Stomach (tissue), 9 donors: ENCODE data around the gene CDC42SE2. TPM values are rescaled to one million over a fixed set of nuclear protein-coding genes. Genes with fewer than 3 reads are reported as not detected.
A peak's percentile ranks its signal among the peaks of the same experiment; 100 is the strongest.
"Not testable (repeated sequence)": the region's sequence is repeated elsewhere in the genome, so short reads cannot be mapped to it uniquely, and the experiment has no call there.

Experiments used
- DNase-seq, 2 donors: peaks; one replicate each; pipeline versions ENCODE4 v3.0.0 to v3.0.0-alpha.2; 2013 to 2019
- H3K27ac ChIP-seq, 5 donors: fragments of 200-600 bp in 4 of 5; sonication (generic) in 4 of 5; one replicate each; pipeline ENCODE4 v1.5.1; 2013 to 2019; ENCODE audit warnings: mild to moderate bottlenecking in 1 of 5, moderate library complexity in 1 of 5
- H3K27me3 ChIP-seq, 3 donors: fragments of 200-600 bp; sonication (generic); one replicate each; pipeline ENCODE4 v1.5.1; 2017 to 2019; ENCODE audit warnings: mixed run types in 1 of 3
- H3K36me3 ChIP-seq, 4 donors: fragments of 200-600 bp; sonication (generic); 1 replicate in 3 of 4; 2 replicates in 1 of 4; pipeline ENCODE4 v1.5.1; 2016 to 2019
- H3K4me1 ChIP-seq, 4 donors: fragments of 200-600 bp; sonication (generic); one replicate each; pipeline ENCODE4 v1.5.1; 2016 to 2019
- H3K4me3 ChIP-seq, 4 donors: fragments of 200-600 bp; sonication (generic) in 3 of 4; one replicate each; pipeline ENCODE4 v1.5.1; 2016 to 2019; ENCODE audit warnings: mild to moderate bottlenecking in 1 of 4
- H3K9me3 ChIP-seq, 4 donors: fragments of 200-600 bp; sonication (generic); one replicate each; pipeline ENCODE4 v1.5.1; 2016 to 2019
- EP300 ChIP-seq: sonication (generic); formaldehyde crosslinking; IDR thresholded peaks from one replicate; pipeline ENCODE4 v1.6.1; 2017; ENCODE audit warnings: antibody characterized with exemption
- POLR2A ChIP-seq, 4 donors: fragments of 450-650 bp; IDR thresholded peaks; one replicate each; pipeline ENCODE4 v1.6.1; 2016; ENCODE audit warnings: antibody characterized with exemption in 4 of 4, control low read depth in 2 of 4, mild to moderate bottlenecking in 1 of 4, moderate library complexity in 1 of 4
- POLR2AphosphoS5 ChIP-seq, 3 donors: sonication (generic); formaldehyde crosslinking; IDR thresholded peaks; one replicate each; pipeline ENCODE4 v1.6.1; 2016; ENCODE audit warnings: antibody characterized with exemption in 3 of 3
- WGBS, 5 donors: extraction: QIAGEN DNeasy Blood & Tissue Kit in 3 of 5; methylation state at CpG; one replicate each; pipeline versions ENCODE4 v1.1.5 to v1.1.7; 2013 to 2018; 5-methylcytosine and 5-hydroxymethylcytosine counted together
- intact Hi-C: fragments of 100-400 bp; cut with DNase I; formaldehyde crosslinking; loops from one replicate; pipeline ENCODE4 v1.15.1; 2023; ENCODE audit warnings: low total_unique reads
- polyA plus RNA-seq, 3 donors: library from polyadenylated mRNA; stranded (reverse); fragments of 200-250 nt; gene quantifications; one replicate each; pipeline ENCODE4 v1.2.3, GENCODE V29; 2013
- total RNA-seq, 5 donors: library from RNA; depleted of rRNA; stranded (reverse); fragments of >200 nt; gene quantifications; one replicate each; pipeline versions ENCODE4 v1.1.0 to v1.2.3, GENCODE V29; 2014 to 2016
- TF ChIP-seq, protein P1 (sequence below), 7 experiments: fragments of 450-650 bp in 4 of 7; fragments of 200-600 bp in 3 of 7; sonication (generic) in 3 of 7; IDR thresholded peaks; one replicate each; pipeline ENCODE4 v1.5.1; 2016 to 2019; ENCODE audit warnings: antibody characterized with exemption in 7 of 7, control low read depth in 2 of 7, mild to moderate bottlenecking in 1 of 7
- donor health status: healthy with polysubstance abuse.
- donor health status: Bipolar disorder and iron deficiency.
- donor health status: healthy.

The CDC42SE2 gene
- total and polyA plus RNA-seq, 8 donors = 11.0 to 87.9 (median 20.6) TPM

DNA sequence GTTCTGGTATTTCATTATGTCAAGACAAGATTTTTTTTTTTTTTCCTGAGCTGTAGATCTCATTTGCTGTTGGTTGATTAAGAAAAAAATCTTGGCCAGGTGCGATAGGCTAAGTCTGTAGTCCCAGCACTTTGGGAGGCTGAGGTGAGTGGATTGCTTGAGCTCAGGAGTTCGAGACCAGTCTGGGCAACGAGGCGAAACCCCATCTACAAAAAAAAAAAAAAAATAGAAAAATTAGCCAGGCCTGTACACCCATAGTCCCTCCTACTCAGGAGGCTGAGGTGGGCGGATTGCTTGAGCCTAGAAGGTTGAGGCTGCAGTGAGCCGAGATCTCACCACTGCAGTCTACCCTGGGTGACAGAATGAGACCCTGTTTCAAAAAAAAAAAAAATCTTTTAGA is 12.2 kb downstream of the CDC42SE2 start:
- Histone ChIP-seq H3K27me3 (no peaks in the 10 kb centered on the region), H3K27ac (no peak overlapping the region), H3K36me3 (no peaks in the 10 kb centered on the region), H3K4me3 (no peak overlapping the region), H3K9me3 (no peaks in the 10 kb centered on the region), H3K4me1 (peaks cover 4 to 71% (median 29%) of the 10 kb centered on the region in 4 donors)
- no peak for DNase-seq
- WGBS, 5 donors = 72 to 85% (median 81%) methylated on average over 6 of the region's 6 CpGs
- intact Hi-C loops = no loop called here
- TF ChIP-seq POLR2AphosphoS5 (IDR thresholded peaks at IDR 0.05) (no peak), POLR2A (IDR thresholded peaks at IDR 0.05) (no peak), EP300 (no peak)
- TF ChIP-seq, protein P1, sequence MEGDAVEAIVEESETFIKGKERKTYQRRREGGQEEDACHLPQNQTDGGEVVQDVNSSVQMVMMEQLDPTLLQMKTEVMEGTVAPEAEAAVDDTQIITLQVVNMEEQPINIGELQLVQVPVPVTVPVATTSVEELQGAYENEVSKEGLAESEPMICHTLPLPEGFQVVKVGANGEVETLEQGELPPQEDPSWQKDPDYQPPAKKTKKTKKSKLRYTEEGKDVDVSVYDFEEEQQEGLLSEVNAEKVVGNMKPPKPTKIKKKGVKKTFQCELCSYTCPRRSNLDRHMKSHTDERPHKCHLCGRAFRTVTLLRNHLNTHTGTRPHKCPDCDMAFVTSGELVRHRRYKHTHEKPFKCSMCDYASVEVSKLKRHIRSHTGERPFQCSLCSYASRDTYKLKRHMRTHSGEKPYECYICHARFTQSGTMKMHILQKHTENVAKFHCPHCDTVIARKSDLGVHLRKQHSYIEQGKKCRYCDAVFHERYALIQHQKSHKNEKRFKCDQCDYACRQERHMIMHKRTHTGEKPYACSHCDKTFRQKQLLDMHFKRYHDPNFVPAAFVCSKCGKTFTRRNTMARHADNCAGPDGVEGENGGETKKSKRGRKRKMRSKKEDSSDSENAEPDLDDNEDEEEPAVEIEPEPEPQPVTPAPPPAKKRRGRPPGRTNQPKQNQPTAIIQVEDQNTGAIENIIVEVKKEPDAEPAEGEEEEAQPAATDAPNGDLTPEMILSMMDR (IDR thresholded peaks at IDR 0.05) = no peak

DNA sequence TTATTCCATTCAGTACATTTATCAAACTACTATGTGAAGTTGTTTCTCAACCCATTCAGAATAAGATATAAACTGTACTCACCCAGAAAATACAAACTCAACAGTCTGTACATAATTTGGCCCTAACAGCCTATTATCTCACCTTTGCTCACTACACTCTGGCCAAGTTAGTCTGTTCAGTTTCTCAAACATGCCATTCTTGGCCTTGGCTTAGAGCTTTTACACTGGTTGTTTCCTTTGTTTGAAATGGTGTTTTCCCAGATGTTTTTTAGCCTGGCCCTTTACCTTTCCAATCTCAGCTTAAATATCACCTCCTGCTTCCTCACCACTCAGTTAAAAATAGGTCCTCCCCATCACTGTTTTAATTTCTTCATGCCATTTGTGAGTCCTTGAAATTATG is 13.6 kb downstream of the CDC42SE2 start:
- intact Hi-C loops = no loop called here
- no peaks in the 10 kb centered on the region for H3K36me3 ChIP-seq
- peak overlapping the region in 1 of 5 donors; percentile 50 for H3K27ac ChIP-seq
- DNase-seq = no peak
- H3K27me3 ChIP-seq = no peaks in the 10 kb centered on the region
- peaks cover 4 to 66% (median 31%) of the 10 kb centered on the region in 4 donors for H3K4me1 ChIP-seq
- TF ChIP-seq EP300 (no peak), POLR2AphosphoS5 (IDR thresholded peaks at IDR 0.05) (no peak), POLR2A (IDR thresholded peaks at IDR 0.05) (no peak)
- TF ChIP-seq, protein P1 (IDR thresholded peaks at IDR 0.05) = no peak
- no peaks in the 10 kb centered on the region for H3K9me3 ChIP-seq
- no peak overlapping the region for H3K4me3 ChIP-seq

DNA sequence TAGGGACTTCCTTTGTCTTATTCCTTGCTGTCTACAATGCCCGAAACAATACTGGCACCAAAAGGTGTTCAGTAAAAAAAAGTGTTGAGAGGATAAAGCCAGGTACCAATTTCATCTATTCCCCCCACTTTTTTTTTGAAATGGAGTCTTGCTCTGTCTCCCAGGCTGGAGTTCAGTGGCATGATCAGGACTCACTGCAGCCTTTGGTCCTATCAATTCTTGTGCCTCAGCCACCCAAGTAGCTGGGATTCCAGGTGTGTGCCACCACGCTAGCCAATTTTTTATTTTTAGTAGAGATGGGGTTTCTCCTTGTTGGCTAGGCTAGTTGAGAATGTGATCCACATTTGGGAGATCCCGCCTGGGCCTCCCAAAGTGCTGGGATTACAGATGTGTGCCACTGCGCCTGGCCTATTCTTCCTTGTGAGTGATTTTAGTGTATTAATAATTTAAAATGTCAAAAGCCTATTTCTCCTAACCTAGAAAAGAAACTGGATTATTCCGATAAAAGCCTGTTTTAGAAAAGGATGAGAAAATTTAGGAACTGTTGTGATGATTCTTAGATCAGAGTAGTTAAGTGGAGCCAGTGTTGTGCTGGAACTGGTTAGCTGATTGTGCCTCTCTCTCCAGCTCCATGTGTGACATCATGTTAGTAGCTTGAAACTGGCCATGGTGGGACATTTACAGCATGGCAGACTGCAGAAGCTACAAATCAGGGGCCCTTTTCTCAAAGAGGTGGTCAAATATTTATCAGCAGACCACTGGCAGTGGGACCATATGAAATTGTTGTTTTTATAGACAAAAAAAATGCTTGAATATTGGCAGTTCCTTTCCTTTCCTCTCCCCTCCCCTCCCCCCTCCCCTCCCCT is 14.3 kb downstream of the CDC42SE2 start:
- Histone ChIP-seq H3K27ac (peak overlapping the region in 2 of 5 donors; percentile 24 to 50), H3K9me3 (no peaks in the 10 kb centered on the region), H3K36me3 (no peaks in the 10 kb centered on the region), H3K4me3 (no peak overlapping the region), H3K27me3 (no peaks in the 10 kb centered on the region), H3K4me1 (peaks cover 4 to 62% (median 31%) of the 10 kb centered on the region in 4 donors)
- 92 to 98% (median 96%) methylated on average over 5 of the region's 5 CpGs for WGBS, 5 donors
- TF ChIP-seq EP300 (no peak), POLR2A (IDR thresholded peaks at IDR 0.05) (no peak), POLR2AphosphoS5 (IDR thresholded peaks at IDR 0.05) (no peak)
- TF ChIP-seq, protein P1 (IDR thresholded peaks at IDR 0.05) = no peak
- intact Hi-C loops = no loop called here
- no peak for DNase-seq

DNA sequence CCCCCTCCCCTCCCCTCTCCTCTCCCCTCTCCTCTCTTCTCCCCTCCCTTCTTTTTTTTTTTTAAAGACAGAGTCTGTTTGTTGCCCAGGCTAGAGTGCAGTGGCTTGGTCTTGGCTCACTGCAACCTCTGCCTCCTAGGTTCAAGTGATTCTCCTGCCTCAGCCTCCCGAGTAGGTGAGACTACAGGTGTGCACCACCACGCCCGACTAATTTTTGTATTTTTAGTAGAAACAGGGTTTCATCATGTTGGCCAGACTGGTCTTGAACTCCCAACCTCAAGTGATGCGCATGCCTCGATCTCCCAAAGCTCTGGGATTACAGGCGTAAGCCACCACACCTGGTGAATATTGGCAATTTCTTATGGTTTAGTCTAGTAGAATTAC is 14.9 kb downstream of the CDC42SE2 start:
- Histone ChIP-seq H3K27ac (peak overlapping the region in 1 of 5 donors; percentile 87), H3K4me1 (peaks cover 4 to 63% (median 34%) of the 10 kb centered on the region in 4 donors)
- H3K27me3 ChIP-seq, intact Hi-C loops, DNase-seq, H3K4me3 ChIP-seq, H3K36me3 ChIP-seq, H3K9me3 ChIP-seq: not testable (repeated sequence)
- WGBS, 5 donors = 80 to 89% (median 86%) methylated on average over 6 of the region's 6 CpGs

DNA sequence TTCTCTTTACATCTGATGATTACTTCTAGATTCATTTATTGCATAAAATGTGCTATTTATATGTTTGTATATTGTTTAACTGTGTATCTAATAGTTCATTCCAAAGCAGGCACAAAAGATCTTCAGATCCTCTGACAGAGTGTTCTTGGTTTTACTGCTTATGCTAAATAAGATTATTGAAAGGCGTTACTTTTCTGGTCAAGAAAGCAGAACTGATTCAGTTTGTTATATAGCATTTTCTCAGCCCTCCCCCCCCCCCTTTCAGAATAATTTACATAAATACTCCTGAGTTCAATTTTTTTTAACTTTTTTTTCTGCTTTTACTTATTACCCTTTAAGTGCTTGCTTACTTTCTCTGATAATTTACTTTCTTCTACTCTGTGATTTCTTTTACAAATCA is 15.4 kb downstream of the CDC42SE2 start:
- Histone ChIP-seq H3K4me3 (no peak overlapping the region), H3K27me3 (no peaks in the 10 kb centered on the region), H3K27ac (peak overlapping the region in 3 of 5 donors; percentile 38 to 87 (median 63)), H3K4me1 (peaks cover 0 to 64% (median 35%) of the 10 kb centered on the region in 4 donors), H3K36me3 (no peaks in the 10 kb centered on the region), H3K9me3 (no peaks in the 10 kb centered on the region)
- no peak for DNase-seq
- TF ChIP-seq POLR2A (IDR thresholded peaks at IDR 0.05) (no peak), EP300 (no peak), POLR2AphosphoS5 (IDR thresholded peaks at IDR 0.05) (no peak)
- TF ChIP-seq, protein P1 (IDR thresholded peaks at IDR 0.05) = no peak
- intact Hi-C loops = no loop called here
- WGBS, 5 donors = 72 to 87% (median 78%) methylated on average over 1 of the region's 1 CpG
